LHCN-M2 (cell line): ENCODE data around the gene TBC1D8. TPM values are rescaled to one million over a fixed set of nuclear protein-coding genes. Genes with fewer than 3 reads are reported as not detected.

ENCODE experiments used
- DNase-seq: peaks from one replicate; pipeline ENCODE4 v3.0.0-alpha.2; 2012; ENCODE audit warnings: low read depth
- total RNA-seq: library from RNA; depleted of rRNA; stranded (reverse); fragments of >200 nt; gene quantifications from 2 replicates; pipeline ENCODE4 v1.2.3, GENCODE V29; 2014

TBC1D8 gene
- total RNA-seq, 1 experiment from 2014 or later, result 11.5 TPM

DNA sequence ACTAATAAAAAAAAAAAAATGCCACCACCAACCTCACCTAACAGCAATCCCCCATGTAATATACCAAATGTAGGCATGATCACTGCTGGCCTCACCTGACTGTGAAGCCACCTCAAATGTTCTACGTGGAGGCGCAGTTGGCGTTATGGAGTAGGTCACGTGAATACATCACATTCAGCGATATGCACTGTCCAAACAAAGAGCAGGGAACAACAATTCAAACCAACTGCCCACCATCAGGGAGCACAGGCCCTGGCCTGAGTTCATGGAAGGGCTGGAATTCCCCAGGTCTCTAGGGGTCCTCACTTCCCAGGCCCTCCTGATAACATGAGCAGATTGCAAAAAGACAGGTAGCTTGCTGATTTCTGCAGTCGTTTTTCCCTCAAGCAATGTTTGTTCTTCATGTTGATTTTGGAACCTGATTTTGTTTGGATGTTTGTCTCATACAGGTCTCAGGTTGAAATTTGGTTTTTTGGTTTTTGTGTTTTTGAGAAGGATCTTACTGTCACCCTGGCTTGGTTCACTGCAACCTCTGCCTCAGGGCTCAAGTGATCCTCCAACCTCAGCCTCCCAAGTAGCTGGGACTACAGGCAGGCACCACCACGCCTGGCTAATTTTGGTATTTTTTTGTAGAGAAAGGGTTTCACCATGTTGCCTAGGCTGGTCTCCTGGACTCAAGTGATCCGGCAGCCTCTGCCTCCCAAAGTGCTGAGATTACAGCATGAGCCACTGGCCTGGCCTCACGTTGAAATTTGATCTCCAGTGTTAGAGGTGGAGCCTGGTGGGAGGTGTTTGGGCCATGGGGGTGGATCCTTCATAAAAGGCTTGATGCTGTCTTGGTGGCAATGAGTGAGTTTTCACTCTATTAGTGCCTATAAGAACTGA is 15.5 kb downstream of the TBC1D8 start:
- no peak for DNase-seq

DNA sequence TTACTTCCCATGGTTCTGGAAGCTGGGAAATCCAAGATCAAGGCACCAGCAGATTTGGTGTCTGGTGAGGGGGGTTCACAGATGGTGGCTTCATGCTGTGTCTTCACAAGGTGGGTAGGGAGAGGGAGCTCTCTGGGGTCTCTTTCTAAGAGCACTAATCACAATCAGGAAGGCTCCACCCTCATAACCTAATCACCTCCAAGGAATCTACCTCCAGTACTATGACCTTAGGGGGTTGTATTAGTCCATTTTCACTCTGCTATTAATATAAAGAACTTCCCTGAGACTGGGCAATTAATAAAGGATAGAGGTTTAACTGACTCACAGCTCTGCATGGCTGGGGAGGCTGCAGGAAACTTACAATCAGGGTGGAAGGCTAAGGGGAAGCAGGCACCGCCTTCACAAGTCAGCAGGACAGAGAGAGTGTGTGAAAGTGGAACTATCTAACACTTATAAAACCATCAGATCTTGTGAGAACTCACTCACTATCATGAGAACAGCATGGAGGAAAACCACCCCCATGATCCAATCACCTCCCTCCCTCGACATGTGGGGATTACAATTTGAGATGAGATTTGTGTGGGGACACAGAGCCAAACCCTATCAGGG is 17.6 kb downstream of the TBC1D8 start:
- DNase-seq, result no peak

DNA sequence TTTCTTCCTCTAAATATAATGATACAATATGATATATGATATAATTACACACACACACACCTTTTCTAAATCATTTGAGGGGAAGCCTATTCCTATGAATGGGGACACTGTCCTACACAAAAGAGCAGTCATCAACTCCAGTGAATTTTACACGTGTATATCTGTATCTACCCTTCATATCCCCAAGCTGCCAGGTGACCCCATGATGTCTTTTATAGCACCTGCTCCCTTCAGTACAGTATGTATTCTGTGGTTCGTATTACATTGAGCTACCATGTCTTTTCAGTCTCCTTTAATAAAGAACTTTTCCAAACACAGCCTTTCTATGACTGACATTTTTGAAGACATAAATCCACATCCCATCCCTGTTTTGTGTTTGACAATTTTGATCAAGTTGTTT is 19.0 kb downstream of the TBC1D8 start:
- DNase-seq, result no peak

DNA sequence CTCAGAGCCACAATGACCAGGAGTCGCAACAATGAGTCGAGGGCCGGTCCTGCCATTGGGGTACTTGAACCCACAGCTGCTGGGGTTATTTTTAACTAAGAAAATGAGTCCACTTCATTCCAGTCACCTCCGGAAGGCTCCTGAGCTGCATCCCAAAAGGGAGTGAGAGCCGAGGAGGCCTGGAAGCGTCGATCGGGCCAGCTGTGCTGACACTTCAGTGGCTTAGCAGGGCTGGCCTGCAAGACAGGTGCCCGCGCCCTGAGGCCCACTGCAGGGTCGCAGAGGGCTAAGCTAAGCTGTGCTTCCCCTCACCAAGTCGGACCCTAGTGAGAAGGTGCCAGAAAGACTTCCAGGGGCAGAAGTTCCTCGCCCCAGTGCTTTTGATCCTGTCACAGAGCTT is 21.1 kb downstream of the TBC1D8 start:
- no peak for DNase-seq

DNA sequence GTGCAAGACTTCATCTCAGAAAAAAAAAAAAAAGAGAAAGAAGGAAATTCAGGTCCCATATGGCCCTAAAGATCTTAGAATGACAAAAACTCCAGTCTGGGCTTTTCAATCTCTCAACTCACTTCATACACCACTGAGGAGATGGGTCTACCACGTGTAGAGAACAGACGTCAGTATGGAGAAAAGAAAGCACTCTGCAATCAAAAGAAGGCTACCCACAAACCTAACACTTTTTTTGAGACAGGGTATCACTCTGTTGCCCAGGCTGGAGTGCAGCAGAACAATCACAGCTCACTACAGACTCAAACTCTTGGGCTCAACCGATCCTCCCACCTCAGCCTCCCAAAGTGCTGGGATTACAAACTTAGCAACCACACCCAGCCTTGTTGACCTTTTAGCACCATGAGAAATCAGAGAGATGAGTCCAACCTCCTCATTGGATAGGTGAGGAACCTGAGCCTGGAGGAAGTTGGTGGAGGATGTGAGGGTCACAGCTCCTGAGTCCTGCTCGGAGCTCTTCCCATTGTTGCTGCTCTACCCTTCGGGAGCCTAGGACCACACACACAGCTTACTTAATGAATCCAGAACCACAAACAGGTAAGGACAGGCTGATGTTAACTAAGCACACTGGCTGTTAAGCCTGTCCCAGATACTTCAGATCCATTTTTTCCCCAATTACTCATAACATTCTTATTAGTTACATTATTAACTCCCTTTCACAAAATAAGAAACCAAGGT is 23.7 kb downstream of the TBC1D8 start:
- DNase-seq, result no peak

DNA sequence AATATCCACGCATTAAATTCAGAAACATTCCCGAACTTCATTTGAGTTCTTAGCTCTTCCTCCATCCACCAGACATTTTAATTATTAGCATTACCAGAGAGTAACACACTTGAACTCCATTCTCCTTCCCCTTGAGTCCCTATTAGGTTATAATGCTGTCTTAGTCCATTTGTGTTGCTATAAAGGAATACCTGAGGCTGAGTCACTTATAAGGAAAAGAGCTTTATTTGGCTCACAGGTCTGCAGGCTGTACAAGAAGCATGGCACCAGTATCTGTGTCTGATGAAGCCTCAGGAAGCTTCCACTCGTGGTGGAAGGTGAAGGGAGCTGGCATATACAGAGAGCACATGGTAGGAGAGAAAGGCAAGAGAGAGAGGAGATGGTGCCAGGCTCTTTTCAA is 25.4 kb downstream of the TBC1D8 start:
- no peak for DNase-seq

DNA sequence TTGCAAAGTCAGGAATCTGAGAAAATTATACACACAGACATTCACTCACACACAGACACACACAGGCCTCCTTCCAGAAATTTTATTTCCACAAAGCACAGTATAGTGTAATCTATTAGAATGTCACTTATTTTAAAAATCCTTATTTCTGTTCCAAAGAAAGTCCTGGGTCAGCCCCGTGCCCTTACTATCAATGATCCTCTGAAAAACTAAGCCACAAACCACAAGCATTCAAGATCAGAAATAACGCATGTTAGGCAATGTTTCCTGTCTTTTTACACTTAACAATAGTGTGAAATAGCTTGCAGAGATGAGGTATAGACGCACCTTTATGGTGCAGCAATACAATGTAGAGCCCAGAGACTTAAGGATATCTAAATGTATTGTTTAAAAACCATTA is 25.8 kb downstream of the TBC1D8 start:
- peak; percentile 54 for DNase-seq

DNA sequence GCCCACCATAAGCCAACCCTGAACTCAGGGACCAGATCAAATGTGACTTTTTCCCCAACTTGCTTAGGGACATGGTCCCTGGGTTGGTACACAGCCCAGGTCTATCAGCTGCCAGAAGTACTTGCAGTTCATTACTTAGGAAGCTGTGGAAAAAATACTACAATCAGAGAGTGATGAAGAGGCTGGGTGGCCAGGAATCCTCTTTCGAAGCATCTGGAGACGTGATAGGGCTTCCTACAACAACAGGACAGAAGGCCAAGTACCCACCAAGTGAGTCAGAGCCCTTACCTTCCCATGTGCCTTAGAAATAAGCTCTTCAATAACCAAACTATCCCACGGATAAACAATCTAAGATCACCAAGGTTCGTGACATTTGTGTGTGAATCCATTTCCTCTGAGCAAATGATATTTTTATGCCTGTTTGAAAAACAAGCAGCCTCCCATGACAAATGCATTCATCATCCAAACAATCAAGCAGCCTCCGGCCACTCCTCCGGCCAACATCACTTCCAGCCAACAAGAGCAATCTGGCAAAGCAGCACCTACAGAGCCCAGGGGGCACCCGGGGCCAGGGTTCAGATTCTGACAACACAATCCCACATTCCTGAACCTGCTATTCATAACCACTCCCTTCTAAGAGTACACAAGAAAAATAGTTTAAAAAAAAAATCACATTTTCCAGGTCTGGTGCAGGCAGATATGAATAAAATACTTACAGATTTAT is 26.4 kb downstream of the TBC1D8 start:
- DNase-seq, result peak; percentile 98

DNA sequence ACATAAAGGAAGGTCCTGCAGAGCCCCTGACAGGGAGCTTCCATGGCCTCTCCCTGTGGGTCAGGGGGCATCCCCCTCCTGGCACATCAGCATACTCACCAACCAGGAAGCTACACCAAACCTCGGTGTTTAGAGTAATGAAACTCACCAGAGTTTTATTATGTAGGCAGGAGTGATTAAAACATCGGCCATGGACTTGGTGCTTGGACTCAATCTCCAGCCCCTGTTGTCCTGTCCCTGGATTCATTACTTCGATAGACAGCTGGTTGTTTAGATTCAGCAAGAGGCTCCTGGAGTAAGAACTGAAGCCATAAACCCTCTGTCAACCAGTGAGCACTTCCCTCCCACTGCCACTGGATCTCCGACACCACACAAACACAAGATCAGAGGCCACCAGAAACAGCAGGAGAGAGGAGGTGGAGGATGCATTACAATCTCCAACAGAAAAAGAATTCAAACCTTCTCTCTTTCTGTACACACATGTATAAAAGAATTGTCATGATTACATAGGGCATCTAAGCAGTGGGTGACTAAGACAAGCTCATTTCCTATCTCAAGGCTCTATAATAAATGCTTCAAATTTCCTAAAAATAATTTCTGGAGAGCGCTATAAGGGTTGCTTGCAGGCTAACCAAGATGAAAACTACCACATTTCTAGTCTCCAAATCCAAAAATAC is 27.2 kb downstream of the TBC1D8 start:
- DNase-seq, result peak; percentile 36

DNA sequence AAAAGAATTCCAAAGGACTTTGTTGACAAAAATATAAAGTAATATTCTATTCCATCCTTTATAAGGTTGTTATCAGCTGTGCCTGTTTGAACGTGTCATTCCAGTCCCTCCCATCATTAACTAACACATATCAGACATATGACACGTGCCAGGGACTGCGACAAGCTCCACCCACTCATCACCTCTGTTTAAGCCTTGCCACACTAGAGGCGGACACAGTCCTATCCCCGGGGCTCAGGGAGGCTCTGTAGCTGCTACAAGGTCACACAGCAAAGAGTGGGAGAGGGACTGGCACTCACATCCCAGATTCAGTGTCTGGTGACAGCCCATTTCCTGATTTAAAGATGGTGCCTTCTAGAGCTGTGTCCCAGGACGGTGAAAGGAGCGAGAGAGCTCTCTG is 30.0 kb downstream of the TBC1D8 start:
- no peak for DNase-seq

DNA sequence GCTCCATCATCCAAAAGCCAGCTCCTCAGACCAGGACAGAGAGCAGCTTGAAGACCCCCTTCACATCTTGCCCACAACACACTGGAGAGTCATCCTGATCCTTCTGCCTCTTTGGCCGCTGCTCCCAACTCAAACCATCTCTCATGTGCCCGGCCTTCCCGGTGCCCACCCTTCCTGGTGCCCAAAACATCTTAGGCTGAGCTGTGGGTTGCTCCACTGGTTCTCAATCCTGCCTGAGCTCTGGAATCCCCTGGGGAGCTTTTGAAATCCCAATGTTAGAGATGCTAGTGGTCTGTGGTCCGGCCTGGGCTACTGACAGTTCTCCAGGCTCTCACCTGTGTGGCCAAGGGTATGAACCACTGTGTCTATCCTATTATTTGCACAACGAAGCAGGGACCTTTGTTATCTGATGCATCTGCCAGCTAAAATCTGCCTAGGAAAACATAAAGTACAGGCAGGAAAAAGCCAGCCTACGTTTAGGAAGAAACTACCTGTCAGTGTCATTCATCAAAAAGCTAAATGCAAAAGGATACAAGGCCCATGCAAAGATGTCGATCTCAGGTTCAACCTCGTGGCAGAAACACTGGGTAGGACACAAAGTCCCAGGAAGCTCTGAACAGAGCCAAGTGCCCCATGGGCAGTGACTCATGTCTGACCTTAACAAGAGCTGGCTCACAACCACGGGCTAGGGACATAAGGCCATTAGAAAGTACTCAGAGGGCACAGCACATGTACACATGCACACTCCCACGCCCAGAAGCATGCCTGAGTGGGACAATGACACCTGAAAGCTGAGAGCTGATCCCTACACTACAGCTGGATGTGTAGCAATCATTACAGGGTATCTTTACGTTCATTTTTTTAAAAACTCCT is 30.8 kb downstream of the TBC1D8 start:
- DNase-seq, result peak; percentile 95

DNA sequence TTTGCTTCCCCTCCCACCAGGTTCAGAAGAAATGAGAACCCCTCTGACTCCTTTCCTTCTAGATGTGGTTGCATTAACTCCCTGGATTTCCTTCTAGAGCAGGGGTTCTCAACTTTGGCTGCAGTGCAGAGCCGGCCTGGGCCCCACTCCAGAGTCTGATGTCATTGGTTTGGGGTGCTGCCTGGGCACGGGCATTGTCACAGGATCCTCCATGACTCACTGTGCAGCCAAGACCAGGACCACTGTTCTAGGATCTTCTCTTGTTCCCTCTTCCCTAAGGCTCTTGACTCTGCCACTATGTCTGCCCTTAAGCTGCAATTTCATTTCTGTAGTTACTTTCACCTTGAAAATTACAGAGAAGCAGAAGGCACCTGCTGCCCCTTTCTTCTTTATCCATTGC is 31.8 kb downstream of the TBC1D8 start:
- peak; percentile 75 for DNase-seq

DNA sequence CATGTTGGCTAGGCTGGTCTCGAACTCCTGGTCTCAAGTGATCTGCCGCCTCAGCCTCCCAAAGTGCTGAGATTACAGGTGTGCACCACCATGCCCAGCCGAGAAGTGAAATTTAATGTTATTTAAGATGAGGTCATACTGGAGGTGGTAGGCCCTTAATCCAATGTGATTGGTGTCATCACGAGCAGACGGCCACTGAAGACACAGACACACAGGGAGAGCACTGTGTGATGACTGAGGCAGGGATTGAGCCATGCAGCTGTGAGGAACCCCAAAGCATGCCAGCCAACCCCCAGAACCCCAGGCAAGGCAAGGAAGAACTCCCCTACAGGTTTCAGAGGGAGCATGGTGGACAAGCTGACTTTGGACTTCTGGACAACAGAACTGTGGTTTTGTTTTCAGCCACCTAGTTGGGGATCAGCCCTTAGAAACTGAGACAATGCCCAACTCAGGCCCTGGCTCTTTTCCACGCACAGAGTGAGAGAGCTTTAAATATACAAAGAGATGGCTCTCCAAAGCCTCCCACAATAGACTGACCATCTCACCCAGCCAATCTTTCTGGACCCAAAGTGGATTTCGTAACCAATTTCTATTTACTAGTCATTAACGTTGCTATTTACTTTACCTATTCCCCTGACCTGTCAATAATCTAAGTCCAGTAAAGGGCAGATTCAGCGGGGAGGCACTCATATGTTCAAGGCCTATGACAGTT is 34.2 kb downstream of the TBC1D8 start:
- DNase-seq, result no peak

DNA sequence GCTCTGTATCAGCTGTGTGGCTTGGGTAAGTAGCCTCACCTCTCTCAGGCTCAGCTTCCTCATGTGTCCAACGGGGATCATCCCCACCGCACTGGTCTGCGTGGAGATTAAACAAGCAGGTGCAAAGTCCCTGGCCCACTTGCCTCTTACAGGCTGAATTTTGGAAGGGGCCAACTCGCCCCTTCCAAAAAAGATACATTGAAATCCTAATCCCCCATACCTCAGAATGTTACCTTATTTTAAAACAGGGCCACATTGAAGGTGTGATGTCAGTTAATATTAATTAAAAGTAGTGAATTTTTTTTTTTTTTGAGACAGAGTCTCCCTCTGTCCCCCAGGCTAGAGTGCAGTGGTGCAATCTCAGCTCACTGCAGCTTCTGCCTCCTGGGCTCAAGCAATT is 34.8 kb downstream of the TBC1D8 start:
- no peak for DNase-seq

DNA sequence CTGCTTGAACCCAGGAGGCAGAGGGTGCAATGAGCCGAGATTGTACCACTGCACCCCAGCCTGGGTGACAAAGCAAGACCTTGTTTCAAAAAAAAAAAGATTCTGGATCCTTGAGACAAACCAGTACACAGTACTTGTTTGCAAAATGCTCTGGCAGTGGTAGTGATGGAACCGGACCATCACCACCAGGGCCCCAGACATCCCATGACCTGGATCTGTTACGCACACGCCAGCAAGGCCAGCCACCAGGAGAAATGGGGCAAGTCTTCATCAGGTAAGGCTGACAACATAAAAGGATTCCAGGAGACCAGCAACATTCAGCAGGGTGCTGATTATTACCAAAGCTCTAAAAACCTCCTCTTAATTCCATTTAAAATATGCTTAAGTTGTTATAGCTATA is 35.5 kb downstream of the TBC1D8 start:
- DNase-seq, result no peak

DNA sequence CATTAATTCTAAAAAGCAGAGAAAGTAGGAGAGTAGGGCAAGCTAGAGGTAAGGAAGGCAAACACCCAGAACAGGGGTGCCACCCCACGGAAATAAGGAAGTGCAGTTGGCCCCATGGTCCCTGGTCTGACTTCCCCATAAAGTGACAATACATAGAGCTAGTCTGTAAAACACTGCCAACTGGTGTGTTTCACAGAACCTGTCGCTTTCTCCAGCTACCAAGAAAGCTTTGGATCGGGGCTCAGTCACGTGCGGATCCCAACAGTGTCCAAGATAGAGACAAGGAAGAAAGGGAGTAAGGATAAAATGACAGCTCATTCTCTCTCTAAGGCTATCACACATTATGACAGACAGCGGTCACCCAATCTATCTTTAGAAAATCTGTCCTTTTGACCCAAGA is 36.4 kb downstream of the TBC1D8 start:
- DNase-seq, result no peak

DNA sequence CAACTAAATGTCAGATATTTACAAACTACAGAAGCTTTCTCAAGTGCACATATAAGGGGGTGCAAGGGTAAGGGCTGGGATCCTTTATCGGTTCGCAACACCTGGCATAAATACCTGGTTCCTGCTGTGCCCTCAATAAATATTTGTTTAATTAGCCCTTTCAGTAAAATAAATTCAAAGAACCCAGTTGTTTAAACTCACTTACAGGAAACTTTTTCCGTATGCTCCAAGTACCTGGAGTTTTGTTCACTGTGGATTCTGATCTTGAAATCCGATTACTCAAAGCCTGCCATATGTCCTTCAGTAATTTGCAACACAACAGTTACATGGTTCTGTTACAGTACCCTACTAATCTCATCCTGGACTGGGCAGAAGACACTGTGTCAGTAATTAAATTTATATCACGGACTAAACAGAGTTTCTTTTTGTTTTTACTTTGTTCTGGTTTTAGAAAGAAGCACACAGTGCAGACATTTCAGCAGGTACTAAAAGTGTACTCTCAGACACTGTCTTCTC is 36.9 kb downstream of the TBC1D8 start:
- DNase-seq, result no peak

DNA sequence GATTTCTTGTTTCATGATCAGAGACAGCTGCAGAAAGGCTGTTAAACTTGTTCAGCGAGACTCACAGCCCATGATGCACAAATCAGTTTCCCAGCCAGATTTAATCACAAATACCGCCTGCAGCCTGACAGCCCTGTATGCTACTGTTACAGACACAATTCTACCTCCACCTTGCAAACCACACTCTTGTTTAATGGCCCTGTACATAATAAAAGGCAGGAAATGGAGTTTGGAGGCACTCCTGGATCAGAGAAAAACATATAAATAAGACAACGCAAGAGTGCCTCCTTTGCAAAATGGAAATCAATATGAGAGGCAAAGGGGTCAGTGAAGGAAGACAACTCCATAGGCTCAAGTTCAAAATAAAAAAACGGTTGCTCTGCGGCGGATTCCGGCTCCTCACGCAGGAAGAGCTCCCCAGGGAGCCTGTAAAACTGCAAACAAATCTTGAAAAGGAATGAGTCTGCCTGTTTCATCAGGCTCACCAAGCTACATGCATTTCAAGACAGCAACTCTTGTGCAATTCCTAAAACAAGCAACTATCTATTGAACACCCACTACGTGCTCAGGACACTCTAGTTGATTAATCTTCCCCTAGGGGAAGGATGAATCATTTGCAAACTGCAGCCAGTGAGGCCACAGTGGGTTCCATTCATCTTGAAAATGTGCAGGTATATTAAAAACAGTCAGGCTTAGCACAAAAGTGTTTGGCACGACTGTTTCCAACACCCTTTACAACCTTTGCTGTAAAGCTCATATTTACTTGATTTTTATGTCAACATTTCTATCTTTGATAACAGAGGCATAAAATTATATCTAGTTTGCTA is 37.5 kb downstream of the TBC1D8 start:
- DNase-seq, result peak; percentile 85

DNA sequence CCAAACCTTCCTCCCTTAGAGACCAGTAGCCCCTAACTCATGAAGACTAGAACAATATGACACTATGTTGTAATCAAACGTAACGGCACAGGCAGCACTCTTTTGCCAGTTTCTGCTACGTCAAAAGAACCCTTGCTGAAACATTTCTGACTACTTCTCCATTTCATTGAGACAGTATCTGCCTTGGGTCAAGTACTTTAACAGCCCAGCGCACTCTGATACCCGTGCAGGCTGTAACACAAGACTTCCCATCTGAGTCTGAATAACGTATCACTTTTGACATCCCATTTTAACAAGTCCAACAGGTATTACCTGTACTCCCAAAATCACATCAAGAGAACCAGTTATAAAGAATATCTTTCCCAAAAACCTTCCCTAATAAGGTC is 38.4 kb downstream of the TBC1D8 start:
- DNase-seq, result no peak
